Stimulated activated CD8-positive, alpha-beta memory T cell treated with anti-CD3 and anti-CD28 coated beads, Interleukin-4, amount 100 ng/mL, for 24 hours (primary cell): ENCODE results near the gene CISD3.

Source experiments
- DNase-seq: peaks from one replicate; pipeline ENCODE4 v3.0.0-alpha.2; 2020; ENCODE audit warnings: low read depth

The CISD3 gene

GRCh38 chr17:38779965-38780752 lies 50.0 kb downstream of the CISD3 start:
- DNase-seq: no peak

GRCh38 chr17:38783227-38783626 lies 53.1 kb downstream of the CISD3 start:
- DNase-seq: no peak
